ENCODE results near the gene NEO1. TPM values are rescaled to one million over a fixed set of nuclear protein-coding genes. Genes with fewer than 3 reads are reported as not detected.

Gene NEO1
- total and polyA plus RNA-seq, 2 of the 13 experiments (the other 11 are each of a cell fraction or from before 2014, with no cell fraction given) = 8.4 to 11.0 TPM

- TF ChIP-seq KDM5B (CRISPR knock-in tag; IDR thresholded peaks at IDR 0.05; ENCODE audit: borderline replicate concordance) (peak; percentile 56; the same call in 1 of the 2 replicates), GTF2F1 (IDR thresholded peaks at IDR 0.05; ENCODE audit: low read length) (no peak), ZNF597 (CRISPR knock-in tag; IDR thresholded peaks at IDR 0.05) (no peak), IRF2 (CRISPR knock-in tag; IDR thresholded peaks at IDR 0.05) (0 out of 2 replicates have a peak, but pooled peaks have one; percentile 43), ATF6 (CRISPR knock-in tag; conservative IDR thresholded peaks at IDR 0.05) (peak; percentile 86; the same call in 1 of the 2 replicates), U2AF1 (optimal IDR thresholded peaks at IDR 0.05; ENCODE audit: low read depth, low read length) (no peak), TMF1 (CRISPR knock-in tag; IDR thresholded peaks at IDR 0.05; ENCODE audit: low read depth) (peak; percentile 60; the same call in 1 of the 2 replicates), KDM3A (CRISPR knock-in tag; IDR thresholded peaks at IDR 0.05; ENCODE audit: low read depth) (0 out of 2 replicates have a peak, but pooled peaks have one; percentile 36), NONO (IDR thresholded peaks at IDR 0.05) (no peak), NONO (CRISPR knock-in tag; conservative IDR thresholded peaks at IDR 0.05) (no peak), ELF3 (CRISPR knock-in tag; IDR thresholded peaks at IDR 0.05) (peak; percentile 75), MXI1 (IDR thresholded peaks at IDR 0.05; ENCODE audit: borderline replicate concordance, low read depth, low read length) (no peak; the same call in 2 of the 3 replicates), SMAD1 (CRISPR knock-in tag; IDR thresholded peaks at IDR 0.05; ENCODE audit: borderline replicate concordance, low read depth) (no peak), HHEX (CRISPR knock-in tag; IDR thresholded peaks at IDR 0.05) (no peak), TRIM24 (CRISPR knock-in tag; IDR thresholded peaks at IDR 0.05) (no peak), KLF6 (CRISPR knock-in tag; IDR thresholded peaks at IDR 0.05) (peak; percentile 92; the same call in 1 of the 2 replicates)
- TF ChIP-seq, protein P1, sequence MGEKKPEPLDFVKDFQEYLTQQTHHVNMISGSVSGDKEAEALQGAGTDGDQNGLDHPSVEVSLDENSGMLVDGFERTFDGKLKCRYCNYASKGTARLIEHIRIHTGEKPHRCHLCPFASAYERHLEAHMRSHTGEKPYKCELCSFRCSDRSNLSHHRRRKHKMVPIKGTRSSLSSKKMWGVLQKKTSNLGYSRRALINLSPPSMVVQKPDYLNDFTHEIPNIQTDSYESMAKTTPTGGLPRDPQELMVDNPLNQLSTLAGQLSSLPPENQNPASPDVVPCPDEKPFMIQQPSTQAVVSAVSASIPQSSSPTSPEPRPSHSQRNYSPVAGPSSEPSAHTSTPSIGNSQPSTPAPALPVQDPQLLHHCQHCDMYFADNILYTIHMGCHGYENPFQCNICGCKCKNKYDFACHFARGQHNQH (CRISPR knock-in tag; IDR thresholded peaks at IDR 0.05) = peak; percentile 48; the same call in 1 of the 2 replicates
- TF ChIP-seq, protein P2, sequence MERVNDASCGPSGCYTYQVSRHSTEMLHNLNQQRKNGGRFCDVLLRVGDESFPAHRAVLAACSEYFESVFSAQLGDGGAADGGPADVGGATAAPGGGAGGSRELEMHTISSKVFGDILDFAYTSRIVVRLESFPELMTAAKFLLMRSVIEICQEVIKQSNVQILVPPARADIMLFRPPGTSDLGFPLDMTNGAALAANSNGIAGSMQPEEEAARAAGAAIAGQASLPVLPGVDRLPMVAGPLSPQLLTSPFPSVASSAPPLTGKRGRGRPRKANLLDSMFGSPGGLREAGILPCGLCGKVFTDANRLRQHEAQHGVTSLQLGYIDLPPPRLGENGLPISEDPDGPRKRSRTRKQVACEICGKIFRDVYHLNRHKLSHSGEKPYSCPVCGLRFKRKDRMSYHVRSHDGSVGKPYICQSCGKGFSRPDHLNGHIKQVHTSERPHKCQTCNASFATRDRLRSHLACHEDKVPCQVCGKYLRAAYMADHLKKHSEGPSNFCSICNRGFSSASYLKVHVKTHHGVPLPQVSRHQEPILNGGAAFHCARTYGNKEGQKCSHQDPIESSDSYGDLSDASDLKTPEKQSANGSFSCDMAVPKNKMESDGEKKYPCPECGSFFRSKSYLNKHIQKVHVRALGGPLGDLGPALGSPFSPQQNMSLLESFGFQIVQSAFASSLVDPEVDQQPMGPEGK (CRISPR knock-in tag; IDR thresholded peaks at IDR 0.05) = no peak
- TF ChIP-seq, protein P3, sequence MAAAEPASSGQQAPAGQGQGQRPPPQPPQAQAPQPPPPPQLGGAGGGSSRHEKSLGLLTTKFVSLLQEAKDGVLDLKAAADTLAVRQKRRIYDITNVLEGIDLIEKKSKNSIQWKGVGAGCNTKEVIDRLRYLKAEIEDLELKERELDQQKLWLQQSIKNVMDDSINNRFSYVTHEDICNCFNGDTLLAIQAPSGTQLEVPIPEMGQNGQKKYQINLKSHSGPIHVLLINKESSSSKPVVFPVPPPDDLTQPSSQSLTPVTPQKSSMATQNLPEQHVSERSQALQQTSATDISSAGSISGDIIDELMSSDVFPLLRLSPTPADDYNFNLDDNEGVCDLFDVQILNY (CRISPR knock-in tag; conservative IDR thresholded peaks at IDR 0.05) = no peak
- TF ChIP-seq, protein P4, sequence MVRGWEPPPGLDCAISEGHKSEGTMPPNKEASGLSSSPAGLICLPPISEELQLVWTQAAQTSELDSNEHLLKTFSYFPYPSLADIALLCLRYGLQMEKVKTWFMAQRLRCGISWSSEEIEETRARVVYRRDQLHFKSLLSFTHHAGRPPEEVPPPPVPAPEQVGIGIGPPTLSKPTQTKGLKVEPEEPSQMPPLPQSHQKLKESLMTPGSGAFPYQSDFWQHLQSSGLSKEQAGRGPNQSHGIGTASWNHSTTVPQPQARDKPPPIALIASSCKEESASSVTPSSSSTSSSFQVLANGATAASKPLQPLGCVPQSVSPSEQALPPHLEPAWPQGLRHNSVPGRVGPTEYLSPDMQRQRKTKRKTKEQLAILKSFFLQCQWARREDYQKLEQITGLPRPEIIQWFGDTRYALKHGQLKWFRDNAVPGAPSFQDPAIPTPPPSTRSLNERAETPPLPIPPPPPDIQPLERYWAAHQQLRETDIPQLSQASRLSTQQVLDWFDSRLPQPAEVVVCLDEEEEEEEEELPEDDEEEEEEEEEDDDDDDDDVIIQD (CRISPR knock-in tag; IDR thresholded peaks at IDR 0.05; ENCODE audit: low read depth) = no peak
These were observed 294.6 kb downstream of the NEO1 start (continued) for GRCh38 chr15:73346735-73347312.
